NCI-H2029 (cell line): ENCODE measurements around the gene CTNNA1.
A peak's percentile ranks its signal among the peaks of the same experiment; 100 is the strongest.

ENCODE experiments used
- DNase-seq: peaks from one replicate; lab custom pipeline; 2025; lab: John Stamatoyannopoulos, UW

Gene CTNNA1

GRCh38 chr5:138965626-138966025 is 212.4 kb downstream of the CTNNA1 start:
- no peak for DNase-seq

GRCh38 chr5:138966236-138966985 is 213.2 kb downstream of the CTNNA1 start:
- no peak for DNase-seq

GRCh38 chr5:138967791-138968448 is 214.7 kb downstream of the CTNNA1 start:
- DNase-seq = peak; percentile 90

GRCh38 chr5:138968601-138969000 is 215.4 kb downstream of the CTNNA1 start:
- DNase-seq = no peak

- DNase-seq = peak; percentile 78
Measured at GRCh38 chr5:138969323-138970002, 216.2 kb downstream of the CTNNA1 start.

- DNase-seq = no peak
Measured at GRCh38 chr5:138972230-138972629, 219.0 kb downstream of the CTNNA1 start.

- peak; percentile 22 for DNase-seq
Measured at GRCh38 chr5:138972836-138973235, 219.6 kb downstream of the CTNNA1 start.

- peak; percentile 79 for DNase-seq
Measured at GRCh38 chr5:138974227-138975063, 221.2 kb downstream of the CTNNA1 start.

GRCh38 chr5:138975098-138975847 is 222.0 kb downstream of the CTNNA1 start:
- peak; percentile 96 for DNase-seq

- no peak for DNase-seq
Measured at GRCh38 chr5:138978080-138978479, 224.9 kb downstream of the CTNNA1 start.

GRCh38 chr5:138978581-138978980 is 225.4 kb downstream of the CTNNA1 start:
- no peak for DNase-seq

GRCh38 chr5:138979684-138980280 is 226.6 kb downstream of the CTNNA1 start:
- no peak for DNase-seq

GRCh38 chr5:138980441-138980840 is 227.2 kb downstream of the CTNNA1 start:
- no peak for DNase-seq

GRCh38 chr5:138981131-138981530 is 227.9 kb downstream of the CTNNA1 start:
- DNase-seq = no peak

GRCh38 chr5:138981586-138981985 is 228.4 kb downstream of the CTNNA1 start:
- DNase-seq = no peak

GRCh38 chr5:138983984-138984383 is 230.8 kb downstream of the CTNNA1 start:
- DNase-seq = no peak
